Adrenal gland (tissue), 5 donors: Measurements from ENCODE around the gene FYTTD1.

Experiments used
- CTCF ChIP-seq, 6 experiments: fragments of 450-650 bp in 4 of 6; fragments of 200-600 bp in 2 of 6; sonication (generic) in 1 of 6; IDR thresholded peaks; 1 replicate in 5 of 6; 2 replicates in 1 of 6; pipeline versions ENCODE4 v1.5.1 to v1.8.0; 2016 to 2021; ENCODE audit warnings: antibody characterized with exemption in 6 of 6, mild to moderate bottlenecking in 2 of 6, moderate library complexity in 1 of 6
- POLR2A ChIP-seq, 2 donors: fragments of 450-650 bp; IDR thresholded peaks; one replicate each; pipeline ENCODE4 v1.6.1; 2017; ENCODE audit warnings: antibody characterized with exemption in 2 of 2, mild to moderate bottlenecking in 2 of 2, moderate library complexity in 1 of 2
- donor health status: DM: no; HTN: no; CAD: no.

GRCh38 chr3:197758512-197758911 lies 8.8 kb downstream of the FYTTD1 start:
- TF ChIP-seq CTCF (IDR thresholded peaks at IDR 0.05) (no peak), POLR2A (IDR thresholded peaks at IDR 0.05) (no peak)
